HCT116 (cell line): Measurements from ENCODE around the gene CRADD.

Experiments
- CEBPB ChIP-seq: IDR thresholded peaks from 2 replicates; pipeline ENCODE4 v1.6.1; 2012; ENCODE audit warnings: low read depth
- CTCF ChIP-seq, 3 experiments: fragments of 200-600 bp in 1 of 3; sonication (generic) in 1 of 3; IDR thresholded peaks in 2 of 3; conservative IDR thresholded peaks in 1 of 3; 2 replicates each; pipeline ENCODE4 v1.5.1; 2012 to 2017; ENCODE audit warnings: low read depth in 2 of 3, low read length in 2 of 3, antibody characterized with exemption in 1 of 3, borderline replicate concordance in 1 of 3, control low read depth in 1 of 3, mild to moderate bottlenecking in 1 of 3, mixed read lengths in 1 of 3, mixed run types in 1 of 3, moderate library complexity in 1 of 3; ENCODE audit not compliant: insufficient read depth in 1 of 3
- JUND ChIP-seq: IDR thresholded peaks from 2 replicates; pipeline ENCODE4 v1.6.1; 2012
- POLR2A ChIP-seq: IDR thresholded peaks from 2 replicates; pipeline ENCODE4 v1.7.0; 2011; ENCODE audit warnings: borderline replicate concordance; ENCODE audit not compliant: insufficient read depth, insufficient read length; ENCODE audit errors: extremely low read depth
- POLR2AphosphoS5 ChIP-seq: IDR thresholded peaks from 2 replicates; pipeline ENCODE4 v1.6.1; 2011; ENCODE audit warnings: mild to moderate bottlenecking, low read depth, low read length, moderate library complexity
- SP1 ChIP-seq: IDR thresholded peaks from 2 replicates; pipeline ENCODE4 v1.6.1; 2012; ENCODE audit warnings: low read depth
- TCF7L2 ChIP-seq: IDR thresholded peaks from 2 replicates; pipeline ENCODE4 v1.7.0; 2011; ENCODE audit warnings: borderline replicate concordance, inconsistent platforms; ENCODE audit not compliant: insufficient read depth, insufficient read length; ENCODE audit errors: extremely low read depth
- TF ChIP-seq, protein P1 (sequence below): IDR thresholded peaks from 2 replicates; pipeline ENCODE4 v1.6.1; 2012; ENCODE audit warnings: low read depth

DNA sequence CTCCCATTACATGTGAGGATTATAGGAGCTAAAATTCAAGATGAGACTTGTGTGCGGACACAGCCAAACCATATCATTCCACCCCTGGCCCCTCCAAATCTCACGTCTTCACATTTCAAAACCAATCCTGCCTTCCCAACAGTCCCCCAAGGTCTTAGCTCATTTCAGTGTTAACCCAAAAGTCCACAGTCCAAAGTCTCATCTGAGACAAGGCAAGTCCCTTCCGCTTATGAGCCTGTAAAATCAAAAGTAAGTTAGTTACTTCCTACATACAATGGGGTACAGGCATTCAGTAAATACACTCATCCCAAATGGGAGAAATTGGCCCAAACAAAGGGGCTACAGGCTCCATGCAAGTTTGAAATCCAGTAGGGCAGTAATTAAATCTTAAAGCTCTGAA, 76.1 kb downstream of the CRADD start:
- TF ChIP-seq SP1: no peak
- TF ChIP-seq TCF7L2: no peak
- TF ChIP-seq CTCF (IDR thresholded peaks at IDR 0.05 in 2 of 3, conservative IDR thresholded peaks at IDR 0.05 in 1 of 3; ENCODE audit: borderline replicate concordance in 1 of 3, insufficient read depth in 1 of 3, low read depth in 2 of 3, low read length in 2 of 3): no peak
- no peak for TF ChIP-seq CEBPB
- no peak for TF ChIP-seq POLR2AphosphoS5
- no peak for TF ChIP-seq POLR2A
- no peak for TF ChIP-seq JUND
- TF ChIP-seq, protein P1, sequence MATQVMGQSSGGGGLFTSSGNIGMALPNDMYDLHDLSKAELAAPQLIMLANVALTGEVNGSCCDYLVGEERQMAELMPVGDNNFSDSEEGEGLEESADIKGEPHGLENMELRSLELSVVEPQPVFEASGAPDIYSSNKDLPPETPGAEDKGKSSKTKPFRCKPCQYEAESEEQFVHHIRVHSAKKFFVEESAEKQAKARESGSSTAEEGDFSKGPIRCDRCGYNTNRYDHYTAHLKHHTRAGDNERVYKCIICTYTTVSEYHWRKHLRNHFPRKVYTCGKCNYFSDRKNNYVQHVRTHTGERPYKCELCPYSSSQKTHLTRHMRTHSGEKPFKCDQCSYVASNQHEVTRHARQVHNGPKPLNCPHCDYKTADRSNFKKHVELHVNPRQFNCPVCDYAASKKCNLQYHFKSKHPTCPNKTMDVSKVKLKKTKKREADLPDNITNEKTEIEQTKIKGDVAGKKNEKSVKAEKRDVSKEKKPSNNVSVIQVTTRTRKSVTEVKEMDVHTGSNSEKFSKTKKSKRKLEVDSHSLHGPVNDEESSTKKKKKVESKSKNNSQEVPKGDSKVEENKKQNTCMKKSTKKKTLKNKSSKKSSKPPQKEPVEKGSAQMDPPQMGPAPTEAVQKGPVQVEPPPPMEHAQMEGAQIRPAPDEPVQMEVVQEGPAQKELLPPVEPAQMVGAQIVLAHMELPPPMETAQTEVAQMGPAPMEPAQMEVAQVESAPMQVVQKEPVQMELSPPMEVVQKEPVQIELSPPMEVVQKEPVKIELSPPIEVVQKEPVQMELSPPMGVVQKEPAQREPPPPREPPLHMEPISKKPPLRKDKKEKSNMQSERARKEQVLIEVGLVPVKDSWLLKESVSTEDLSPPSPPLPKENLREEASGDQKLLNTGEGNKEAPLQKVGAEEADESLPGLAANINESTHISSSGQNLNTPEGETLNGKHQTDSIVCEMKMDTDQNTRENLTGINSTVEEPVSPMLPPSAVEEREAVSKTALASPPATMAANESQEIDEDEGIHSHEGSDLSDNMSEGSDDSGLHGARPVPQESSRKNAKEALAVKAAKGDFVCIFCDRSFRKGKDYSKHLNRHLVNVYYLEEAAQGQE: no peak
